ENCODE measurements around the gene TPM4. TPM values are rescaled to one million over a fixed set of nuclear protein-coding genes. Genes with fewer than 3 reads are reported as not detected.

The TPM4 gene
- total RNA-seq, 4 donors from 2014 or later, result 229 to 393 (median 299) TPM

- TF ChIP-seq CTCF (IDR thresholded peaks at IDR 0.05; ENCODE audit: low read depth), result no peak
These were observed 1.6 kb upstream of the TPM4 start for GRCh38 chr19:16074488-16075365.

GRCh38 chr19:16075430-16076153 is 703 bp upstream of the TPM4 start:
- TF ChIP-seq CTCF (IDR thresholded peaks at IDR 0.05; ENCODE audit: low read depth), result no peak

- TF ChIP-seq CTCF (IDR thresholded peaks at IDR 0.05; ENCODE audit: low read depth), result no peak
These were observed 790 bp downstream of the TPM4 start for GRCh38 chr19:16076958-16077611.

- TF ChIP-seq CTCF (IDR thresholded peaks at IDR 0.05; ENCODE audit: low read depth), result no peak
These were observed 1.9 kb downstream of the TPM4 start for GRCh38 chr19:16077984-16078758.

GRCh38 chr19:16078759-16079707 is 2.7 kb downstream of the TPM4 start:
- TF ChIP-seq CTCF (IDR thresholded peaks at IDR 0.05; ENCODE audit: low read depth), result no peak

GRCh38 chr19:16084067-16084685 is 7.9 kb downstream of the TPM4 start:
- no peak for TF ChIP-seq CTCF (IDR thresholded peaks at IDR 0.05; ENCODE audit: low read depth)

Measured in subcutaneous adipose tissue (tissue), 4 donors.